HepG2 (cell line): Measurements from ENCODE around the gene GPR25. TPM values are rescaled to one million over a fixed set of nuclear protein-coding genes. Genes with fewer than 3 reads are reported as not detected.

Source experiments
- ATAC-seq: fragments of 200-7000 bp; cut with Tn5 transposase; 3 replicates; pipeline ENCODE4 v1.9.1; 2020; ENCODE audit warnings: mild to moderate bottlenecking, moderate library complexity
- BruUV-seq: library from RNA; stranded (reverse); fragments of 400-500 nt; replicated peaks from 2 replicates; lab custom pipeline; 2021; lab: Mats Ljungman, UMichigan
- CTCF ChIA-PET: fragments of 300-600 bp; formaldehyde crosslinking; extraction: SDS; loops from one replicate; lab custom pipeline; 2021; ENCODE audit warnings: low total read pairs, inconsistent platforms, low intra/inter-chr PET ratio; lab: Yijun Ruan, JAX
- POLR2A ChIA-PET: fragments of 350-600 bp; sonication (Branson Sonifier 250); formaldehyde crosslinking; loops from one replicate; lab custom pipeline; 2020; ENCODE audit warnings: antibody characterized with exemption, inconsistent platforms; lab: Yijun Ruan, JAX
- DNase-seq: peaks from one replicate; pipeline ENCODE4 v3.0.0-alpha.2; 2015; ENCODE audit warnings: low spot score
- FAIRE-seq: peaks from 3 replicates; lab custom pipeline; 2011; peaks lifted over from hg19 to GRCh38; lab: Jason Lieb, UNC
- H2AFZ ChIP-seq: one replicate; pipeline ENCODE4 v1.6.1; 2011; ENCODE audit warnings: low read length, inconsistent platforms
- H3K27ac ChIP-seq: fragments of 300-600 bp; 3 replicates; pipeline ENCODE4 v1.8.0; 2011; ENCODE audit warnings: mixed run types, mild to moderate bottlenecking, mixed read lengths, low read length, inconsistent platforms; ENCODE audit not compliant: insufficient read depth; ENCODE audit errors: extremely low read length
- H3K27me3 ChIP-seq, 2 experiments: fragments of 200-600 bp in 1 of 2; 2 replicates in 1 of 2; 3 replicates in 1 of 2; pipeline versions ENCODE4 v1.6.0 to v1.8.0; 2011; ENCODE audit warnings: low read length in 2 of 2, mild to moderate bottlenecking in 2 of 2, moderate library complexity in 2 of 2, inconsistent platforms in 1 of 2; ENCODE audit not compliant: insufficient read depth in 2 of 2, control insufficient read depth in 1 of 2
- H3K36me3 ChIP-seq, 2 experiments: fragments of 200-600 bp in 1 of 2; replicated peaks in 1 of 2; 2 replicates in 1 of 2; 3 replicates in 1 of 2; pipeline versions ENCODE4 v1.5.1 to v1.8.0; 2011; ENCODE audit warnings: low read length in 2 of 2, inconsistent platforms in 1 of 2; ENCODE audit not compliant: insufficient read depth in 2 of 2, control insufficient read depth in 1 of 2
- H3K4me1 ChIP-seq: 2 replicates; pipeline ENCODE4 v1.5.1; 2012; ENCODE audit warnings: low read length, inconsistent platforms; ENCODE audit not compliant: insufficient read depth
- H3K4me2 ChIP-seq: 2 replicates; pipeline ENCODE4 v1.6.0; 2011; ENCODE audit warnings: low read depth, low read length, inconsistent platforms
- H3K4me3 ChIP-seq, 3 experiments: fragments of 200-600 bp in 1 of 3; sonication (generic), shearing (Covaris generic) in 1 of 3; replicated peaks in 1 of 3; 2 replicates each; pipeline ENCODE4 v1.5.1; 2011 to 2016; ENCODE audit warnings: low read length in 3 of 3, inconsistent platforms in 2 of 3, low read depth in 2 of 3, mild to moderate bottlenecking in 2 of 3, control low read depth in 1 of 3, mixed read lengths in 1 of 3; ENCODE audit not compliant: insufficient read depth in 1 of 3
- H3K79me2 ChIP-seq: one replicate; pipeline ENCODE4 v1.6.1; 2011; ENCODE audit warnings: low read length, inconsistent platforms; ENCODE audit not compliant: insufficient read depth
- H3K9ac ChIP-seq: 2 replicates; pipeline ENCODE4 v1.6.0; 2011; ENCODE audit warnings: mild to moderate bottlenecking, low read depth, low read length, inconsistent platforms; ENCODE audit not compliant: insufficient read depth
- H3K9me3 ChIP-seq: 2 replicates; pipeline ENCODE4 v1.5.1; 2012; ENCODE audit warnings: mild to moderate bottlenecking, low read length
- H4K20me1 ChIP-seq: 2 replicates; pipeline ENCODE4 v1.6.0; 2011; ENCODE audit warnings: inconsistent platforms, mild to moderate bottlenecking, low read length, moderate library complexity; ENCODE audit not compliant: insufficient read depth
- HMG20B ChIP-seq: conservative IDR thresholded peaks from 2 replicates; pipeline ENCODE4 v1.6.1; 2016; ENCODE audit warnings: missing genetic modification reagents, missing compliant biosample characterization
- KLF6 ChIP-seq: IDR thresholded peaks from 2 replicates; pipeline ENCODE4 v1.8.0; 2016; ENCODE audit warnings: missing biosample characterization, missing genetic modification reagents
- PBX2 ChIP-seq: IDR thresholded peaks from 2 replicates; pipeline ENCODE4 v1.6.1; 2016; ENCODE audit warnings: control low read depth
- SIX4 ChIP-seq: sonication (generic); formaldehyde crosslinking; IDR thresholded peaks from 2 replicates; pipeline ENCODE4 v1.4.0; 2020; ENCODE audit warnings: missing genetic modification reagents
- SMAD3 ChIP-seq: sonication (generic); formaldehyde crosslinking; IDR thresholded peaks from 2 replicates; pipeline ENCODE4 v1.4.0; 2020; ENCODE audit warnings: missing genetic modification reagents
- SMAD9 ChIP-seq: sonication (generic); formaldehyde crosslinking; IDR thresholded peaks from 2 replicates; pipeline ENCODE4 v1.5.1; 2020; ENCODE audit warnings: mild to moderate bottlenecking, missing genetic modification reagents
- STAG1 ChIP-seq: sonication (generic); formaldehyde crosslinking; IDR thresholded peaks from 2 replicates; pipeline ENCODE4 v1.4.0; 2020; ENCODE audit warnings: missing genetic modification reagents
- TBX3 ChIP-seq: fragments of 450-650 bp; IDR thresholded peaks from 2 replicates; pipeline ENCODE4 v1.6.1; 2017; ENCODE audit warnings: antibody characterized with exemption, mild to moderate bottlenecking, inconsistent platforms, borderline replicate concordance
- ZIK1 ChIP-seq: sonication (generic); formaldehyde crosslinking; IDR thresholded peaks from 2 replicates; pipeline ENCODE4 v1.5.0; 2020; ENCODE audit warnings: mild to moderate bottlenecking, low read depth, missing genetic modification reagents, borderline replicate concordance
- ZMAT3 ChIP-seq: sonication (generic); formaldehyde crosslinking; conservative IDR thresholded peaks from 2 replicates; pipeline ENCODE4 v1.7.0; 2021; ENCODE audit warnings: missing genetic modification reagents
- ZNF496 ChIP-seq: sonication (generic); formaldehyde crosslinking; IDR thresholded peaks from 2 replicates; pipeline ENCODE4 v1.8.1; 2023; ENCODE audit warnings: mild to moderate bottlenecking, moderate library complexity, missing genetic modification reagents; ENCODE audit not compliant: insufficient replicate concordance
- ZNF737 ChIP-seq: sonication (generic); formaldehyde crosslinking; IDR thresholded peaks from 2 replicates; pipeline ENCODE4 v1.5.0; 2020; ENCODE audit warnings: missing genetic modification reagents, mild to moderate bottlenecking, borderline replicate concordance
- ZSCAN30 ChIP-seq: sonication (generic); formaldehyde crosslinking; IDR thresholded peaks from 2 replicates; pipeline ENCODE4 v1.5.0; 2020; ENCODE audit warnings: mild to moderate bottlenecking, missing genetic modification reagents
- WGBS: methylation state at CpG from one replicate; pipeline ENCODE4 v1.1.6; 2017; ENCODE audit warnings: low lambda C conversion rate; 5-methylcytosine and 5-hydroxymethylcytosine counted together
- in situ Hi-C: cut with HindIII; loops from 2 replicates; pipeline ENCODE4 v1.10.0; 2017; ENCODE audit warnings: low pct_unique_long_range_greater_than_20kb; ENCODE audit not compliant: extremely low pct_ligation_motif_present
- intact Hi-C: fragments of 100-400 bp; cut with micrococcal nuclease; formaldehyde crosslinking; loops from one replicate; pipeline ENCODE4 v1.10.0; 2022; ENCODE audit not compliant: unreplicated experiment
- polyA plus RNA-seq, 8 experiments: library from polyadenylated mRNA; depleted of rRNA in 3 of 8; stranded (reverse) in 7 of 8; unstranded in 1 of 8; fragments of >200 nt; fragmentation: Illumina TruSeq in 4 of 8; extraction: Trizol in 4 of 8; gene quantifications; 2 replicates each; pipeline versions ENCODE4 v1.2.1 to v1.2.3, GENCODE V29; 2011 to 2016; ENCODE audit warnings: low read depth in 4 of 8, missing spikeins in 1 of 8, mixed read lengths in 1 of 8; ENCODE audit not compliant: insufficient read depth in 1 of 8
- total RNA-seq, 5 experiments: library from RNA; depleted of rRNA; stranded (reverse); fragments of >200 nt; fragmentation: Illumina TruSeq; extraction: Trizol; gene quantifications; 2 replicates each; pipeline ENCODE4 v1.2.3, GENCODE V29; 2016; ENCODE audit warnings: low read depth in 1 of 5

The GPR25 gene
- total and polyA plus RNA-seq, 2 of the 13 experiments (the other 11 are each of a cell fraction or from before 2014, with no cell fraction given): not detected

GRCh38 chr1:200857804-200858203 lies 15.0 kb upstream of the GPR25 start:
- no peaks in the 10 kb centered on the region for H3K27me3 ChIP-seq
- H3K27ac ChIP-seq: no peak overlapping the region
- H4K20me1 ChIP-seq: no peaks in the 10 kb centered on the region
- H3K4me2 ChIP-seq: no peak overlapping the region
- BruUV-seq: no TSS peak
- H3K4me3 ChIP-seq: no peak overlapping the region
- TF ChIP-seq TBX3: no peak
- TF ChIP-seq KLF6: no peak
- TF ChIP-seq ZNF737 (CRISPR knock-in tag): no peak
- no peak for TF ChIP-seq SMAD9 (CRISPR knock-in tag)
- no peak for TF ChIP-seq ZIK1 (CRISPR knock-in tag)
- no peak for TF ChIP-seq SMAD3
- TF ChIP-seq ZSCAN30 (CRISPR knock-in tag): no peak
- TF ChIP-seq STAG1 (CRISPR knock-in tag): no peak
- no peak for TF ChIP-seq ZMAT3 (CRISPR knock-in tag)
- TF ChIP-seq ZNF496 (CRISPR knock-in tag): no peak
- TF ChIP-seq PBX2 (CRISPR knock-in tag): no peak
- no peak for TF ChIP-seq HMG20B (CRISPR knock-in tag)
- TF ChIP-seq SIX4 (CRISPR knock-in tag): no peak
- TF ChIP-seq, all 625 proteins: peak for 0
- Histone ChIP-seq H2AFZ (no peak overlapping the region), H3K36me3 (peaks cover 3 to 6% of the 10 kb centered on the region in 2 experiments; a peak in 2 of 5 replicates), H3K4me1 (no peaks in the 10 kb centered on the region), H3K9ac (no peak overlapping the region), H3K79me2 (no peaks in the 10 kb centered on the region), H3K9me3 (no peaks in the 10 kb centered on the region)
- FAIRE-seq (no peak), DNase-seq (no peak), ATAC-seq (no peak)
- CTCF ChIA-PET: no interaction called here
- WGBS: 100% methylated on average over 1 of the region's 1 CpG
- POLR2A ChIA-PET: no interaction called here
- in situ Hi-C loops (no loop called here), intact Hi-C loops (no loop called here)
